GM12878 (cell line): ENCODE measurements around the gene EFTUD2. TPM values are rescaled to one million over a fixed set of nuclear protein-coding genes. Genes with fewer than 3 reads are reported as not detected.

ENCODE experiments used
- ATAC-seq: fragments of 200-7000 bp; cut with Tn5 transposase; 3 replicates; pipeline ENCODE4 v1.9.1; 2020; ENCODE audit warnings: mild to moderate bottlenecking, moderate library complexity
- BruUV-seq: library from RNA; stranded (reverse); fragments of 400-500 nt; replicated peaks from 2 replicates; lab custom pipeline; 2021; lab: Mats Ljungman, UMichigan
- CTCF ChIA-PET: fragments of 300-600 bp; sonication (Branson Sonifier 250); formaldehyde crosslinking; extraction: SDS; loops from one replicate; lab custom pipeline; 2021; ENCODE audit warnings: inconsistent platforms; lab: Yijun Ruan, JAX
- POLR2A ChIA-PET: fragments of 350-600 bp; formaldehyde crosslinking; extraction: SDS; loops from one replicate; lab custom pipeline; 2021; ENCODE audit warnings: inconsistent platforms; lab: Charles Lee
- RAD21 ChIA-PET: fragments of 300-600 bp; sonication (Branson Sonifier 250); formaldehyde crosslinking; loops from one replicate; lab custom pipeline; 2023; ENCODE audit warnings: antibody characterized with exemption; ENCODE audit not compliant: unreplicated experiment; lab: Charles Lee
- SMC1A ChIA-PET: fragments of 300-600 bp; sonication (Branson Sonifier 250); formaldehyde crosslinking; loops from one replicate; lab custom pipeline; 2023; ENCODE audit not compliant: unreplicated experiment, uncharacterized antibody; lab: Charles Lee
- DNase-seq: peaks from one replicate; pipeline ENCODE4 v3.0.0-alpha.2; 2011; ENCODE audit warnings: low read depth, low spot score
- FAIRE-seq: peaks from 3 replicates; lab custom pipeline; 2011; peaks lifted over from hg19 to GRCh38; lab: Jason Lieb, UNC
- H2AFZ ChIP-seq: 2 replicates; pipeline ENCODE4 v1.6.0; 2011; ENCODE audit warnings: low read depth, low read length, control low read depth; ENCODE audit not compliant: control insufficient read depth
- H3K27ac ChIP-seq: 2 replicates; pipeline ENCODE4 v1.5.1; 2011; ENCODE audit warnings: control low read depth; ENCODE audit not compliant: control insufficient read depth, insufficient read depth
- H3K27me3 ChIP-seq, 2 experiments: replicated peaks in 1 of 2; 2 replicates each; pipeline versions ENCODE4 v1.6.0 to v1.6.1; 2011; ENCODE audit warnings: low read length in 1 of 2; ENCODE audit not compliant: control insufficient read depth in 2 of 2, insufficient read depth in 2 of 2
- H3K36me3 ChIP-seq, 2 experiments: 2 replicates each; pipeline ENCODE4 v1.5.1; 2011; ENCODE audit warnings: low read length in 1 of 2; ENCODE audit not compliant: control insufficient read depth in 2 of 2, insufficient read depth in 2 of 2
- H3K4me1 ChIP-seq: 2 replicates; pipeline ENCODE4 v1.6.1; 2011; ENCODE audit warnings: mild to moderate bottlenecking, low read length, moderate library complexity, mixed read lengths; ENCODE audit not compliant: control insufficient read depth, insufficient read depth
- H3K4me2 ChIP-seq: 2 replicates; pipeline ENCODE4 v1.6.0; 2011; ENCODE audit warnings: control low read depth; ENCODE audit not compliant: control insufficient read depth, insufficient read depth
- H3K4me3 ChIP-seq: fragments of 200-600 bp; sonication (generic); 2 replicates; pipeline ENCODE4 v1.5.1; 2016
- H3K79me2 ChIP-seq: 2 replicates; pipeline ENCODE4 v1.6.0; 2011; ENCODE audit warnings: low read length; ENCODE audit not compliant: control insufficient read depth, insufficient read depth
- H3K9ac ChIP-seq: 2 replicates; pipeline ENCODE4 v1.8.0; 2011; ENCODE audit warnings: low read length, control low read depth, mixed read lengths; ENCODE audit not compliant: control insufficient read depth, insufficient read depth
- H3K9me3 ChIP-seq: replicated peaks from 3 replicates; pipeline ENCODE4 v1.5.1; 2011; ENCODE audit warnings: mild to moderate bottlenecking, low read length; ENCODE audit not compliant: control insufficient read depth, insufficient read depth
- H4K20me1 ChIP-seq: 2 replicates; pipeline ENCODE4 v1.6.0; 2011; ENCODE audit not compliant: control insufficient read depth, insufficient read depth
- MYC ChIP-seq: IDR thresholded peaks from 2 replicates; pipeline ENCODE4 v1.6.1; 2011; ENCODE audit warnings: mild to moderate bottlenecking, low read length, moderate library complexity, inconsistent platforms; ENCODE audit not compliant: insufficient read depth, insufficient replicate concordance, insufficient read length, severe bottlenecking
- WGBS: methylation state at CpG from one replicate; pipeline ENCODE4 v1.1.6; 2016; ENCODE audit warnings: low lambda C conversion rate; ENCODE audit not compliant: insufficient replicate concordance, insufficient coverage; ENCODE audit errors: missing lambda C conversion rate; 5-methylcytosine and 5-hydroxymethylcytosine counted together
- in situ Hi-C: fragments of 300-500 bp; cut with MboI; formaldehyde crosslinking; loops from 9 replicates; pipeline ENCODE4 v1.14.3; 2018; ENCODE audit warnings: mixed read lengths
- intact Hi-C: fragments of 100-400 bp; cut with micrococcal nuclease; formaldehyde crosslinking; loops from one replicate; pipeline ENCODE4 v1.14.2; 2022; ENCODE audit not compliant: unreplicated experiment
- polyA plus RNA-seq, 11 experiments: library from polyadenylated mRNA; depleted of rRNA in 4 of 11; unstranded in 6 of 11; stranded (reverse) in 5 of 11; fragments of >200 nt; fragmentation: Nextera tagmentation in 4 of 11; fragmentation: Illumina TruSeq in 1 of 11; extraction: Ambion mirVana in 4 of 11; extraction: Trizol in 1 of 11; gene quantifications; 1 replicate in 1 of 11; 2 replicates in 10 of 11; pipeline versions ENCODE4 v1.2.1 to v1.2.3, GENCODE V29; 2011 to 2016; ENCODE audit warnings: inconsistent platforms in 2 of 11, missing spikeins in 2 of 11, low read depth in 1 of 11
- total RNA-seq, 4 experiments: library from RNA; depleted of rRNA in 3 of 4; stranded (reverse); fragments of >200 nt in 3 of 4; fragmentation: Illumina TruSeq in 1 of 4; extraction: Trizol in 1 of 4; gene quantifications; 2 replicates each; pipeline versions ENCODE4 v1.2.1 to v1.2.3, GENCODE V29; 2013 to 2021
- TF ChIP-seq, protein P1 (sequence below): IDR thresholded peaks from 2 replicates; pipeline ENCODE4 v1.6.1; 2012; ENCODE audit warnings: mild to moderate bottlenecking, low read depth, low read length

The EFTUD2 gene
- total and polyA plus RNA-seq, 10 of the 15 experiments (the other 5 are each of a cell fraction or from before 2014, with no cell fraction given): 33.0 to 198 (median 126) TPM

DNA sequence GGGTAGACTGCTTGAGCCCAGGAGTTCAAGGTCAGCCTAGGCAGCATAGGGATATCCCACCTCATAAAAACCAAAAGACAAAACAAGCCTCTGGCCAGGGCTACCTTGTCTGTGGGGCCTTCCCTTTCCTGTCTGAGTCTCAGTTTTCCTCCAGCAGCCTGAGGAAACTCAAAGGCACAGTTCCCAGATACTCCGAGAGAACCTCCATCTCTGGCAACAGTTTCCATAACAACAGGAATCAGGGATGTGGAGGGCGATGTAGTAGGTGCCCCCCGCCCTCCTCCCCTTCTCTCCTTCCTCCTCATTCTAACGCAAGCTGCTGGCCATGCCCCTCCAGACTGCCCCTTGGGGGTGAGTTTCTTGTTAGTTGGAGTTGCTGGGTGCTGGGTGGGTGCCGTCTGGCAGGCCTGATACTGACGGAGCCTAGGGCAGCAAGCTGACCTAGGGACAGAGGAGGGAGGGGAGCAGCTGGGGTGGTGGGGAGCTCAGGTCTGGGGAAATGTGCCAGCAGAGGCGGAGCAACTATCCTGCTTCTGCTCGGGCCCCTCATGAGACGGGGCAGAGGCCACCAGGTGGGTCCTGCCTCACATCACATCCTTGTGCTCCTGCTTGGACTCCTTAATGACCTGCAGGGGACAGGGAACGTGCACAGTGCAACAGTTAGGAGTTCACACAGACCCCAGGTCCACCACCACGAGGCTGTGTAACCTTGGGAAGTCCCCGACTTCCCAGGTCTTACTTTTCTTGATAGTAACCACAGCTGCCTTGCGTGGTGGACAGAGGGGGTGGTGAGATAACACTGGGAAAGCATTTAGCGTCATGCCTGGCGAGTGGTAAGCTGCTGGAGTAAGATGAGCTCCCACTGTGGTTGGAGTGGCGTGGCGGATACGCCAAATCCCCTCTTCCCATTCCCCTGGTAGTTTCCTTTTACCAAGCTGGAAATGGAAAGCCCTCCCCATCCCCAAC lies 7.8 kb upstream of the EFTUD2 start (continued):
- TF ChIP-seq, protein P1, sequence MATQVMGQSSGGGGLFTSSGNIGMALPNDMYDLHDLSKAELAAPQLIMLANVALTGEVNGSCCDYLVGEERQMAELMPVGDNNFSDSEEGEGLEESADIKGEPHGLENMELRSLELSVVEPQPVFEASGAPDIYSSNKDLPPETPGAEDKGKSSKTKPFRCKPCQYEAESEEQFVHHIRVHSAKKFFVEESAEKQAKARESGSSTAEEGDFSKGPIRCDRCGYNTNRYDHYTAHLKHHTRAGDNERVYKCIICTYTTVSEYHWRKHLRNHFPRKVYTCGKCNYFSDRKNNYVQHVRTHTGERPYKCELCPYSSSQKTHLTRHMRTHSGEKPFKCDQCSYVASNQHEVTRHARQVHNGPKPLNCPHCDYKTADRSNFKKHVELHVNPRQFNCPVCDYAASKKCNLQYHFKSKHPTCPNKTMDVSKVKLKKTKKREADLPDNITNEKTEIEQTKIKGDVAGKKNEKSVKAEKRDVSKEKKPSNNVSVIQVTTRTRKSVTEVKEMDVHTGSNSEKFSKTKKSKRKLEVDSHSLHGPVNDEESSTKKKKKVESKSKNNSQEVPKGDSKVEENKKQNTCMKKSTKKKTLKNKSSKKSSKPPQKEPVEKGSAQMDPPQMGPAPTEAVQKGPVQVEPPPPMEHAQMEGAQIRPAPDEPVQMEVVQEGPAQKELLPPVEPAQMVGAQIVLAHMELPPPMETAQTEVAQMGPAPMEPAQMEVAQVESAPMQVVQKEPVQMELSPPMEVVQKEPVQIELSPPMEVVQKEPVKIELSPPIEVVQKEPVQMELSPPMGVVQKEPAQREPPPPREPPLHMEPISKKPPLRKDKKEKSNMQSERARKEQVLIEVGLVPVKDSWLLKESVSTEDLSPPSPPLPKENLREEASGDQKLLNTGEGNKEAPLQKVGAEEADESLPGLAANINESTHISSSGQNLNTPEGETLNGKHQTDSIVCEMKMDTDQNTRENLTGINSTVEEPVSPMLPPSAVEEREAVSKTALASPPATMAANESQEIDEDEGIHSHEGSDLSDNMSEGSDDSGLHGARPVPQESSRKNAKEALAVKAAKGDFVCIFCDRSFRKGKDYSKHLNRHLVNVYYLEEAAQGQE: no peak

DNA sequence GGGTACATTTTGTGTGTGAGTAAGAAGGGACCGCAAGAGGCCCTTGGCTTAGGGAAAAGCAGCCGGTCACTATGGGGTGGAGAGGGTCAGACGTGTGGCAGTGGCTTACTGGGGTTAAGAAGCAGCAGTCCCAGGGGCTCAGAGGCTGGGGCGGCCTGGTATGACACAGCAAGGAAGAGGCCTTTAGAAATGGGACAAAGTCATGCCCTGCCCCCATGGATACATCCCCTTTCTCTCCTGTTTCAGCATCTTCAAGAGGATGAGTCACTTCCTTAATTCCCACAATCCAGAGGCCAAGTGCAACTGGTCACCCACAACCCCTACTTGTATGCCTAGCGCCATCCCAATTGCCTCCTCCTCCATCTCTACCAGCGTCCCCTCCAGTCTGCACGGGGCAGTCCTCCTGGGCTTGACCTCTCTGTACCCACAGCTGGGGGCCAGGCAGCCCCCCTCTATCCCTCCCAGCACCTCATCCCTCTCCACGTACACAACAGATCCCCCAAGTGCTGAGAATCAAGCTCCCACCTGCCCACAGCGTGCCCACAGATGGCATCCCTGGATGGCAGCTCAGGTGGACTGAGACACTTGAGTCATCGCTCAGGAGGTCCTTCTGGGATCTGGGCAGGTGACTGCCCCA lies 6.9 kb upstream of the EFTUD2 start:
- in situ Hi-C loops: no loop called here
- no peak overlapping the region for H3K4me2 ChIP-seq
- CTCF ChIA-PET: no interaction called here

More for the DNA sequence above, 6.9 kb upstream of the EFTUD2 start:
- H3K9me3 ChIP-seq: no peaks in the 10 kb centered on the region
- H3K79me2 ChIP-seq: no peaks in the 10 kb centered on the region
- ATAC-seq (no peak), DNase-seq (no peak), FAIRE-seq (no peak)
- ChIA-PET RAD21 (no interaction called here), SMC1A (no interaction called here), POLR2A (no interaction called here)
- no peaks in the 10 kb centered on the region for H4K20me1 ChIP-seq
- no peak overlapping the region for H2AFZ ChIP-seq
- 40% methylated on average over 10 of the region's 10 CpGs for WGBS
- H3K4me3 ChIP-seq: no peak overlapping the region
- intact Hi-C loops: no loop called here
- peaks cover 5% of the 10 kb centered on the region for H3K4me1 ChIP-seq
- no peak for TF ChIP-seq MYC
- no peaks in the 10 kb centered on the region for H3K36me3 ChIP-seq
- no peak overlapping the region for H3K9ac ChIP-seq
- no peak overlapping the region for H3K27ac ChIP-seq
- no TSS peak for BruUV-seq
- no peaks in the 10 kb centered on the region; a peak in 1 of 4 replicates for H3K27me3 ChIP-seq
